Uterus (tissue), 4 donors: ENCODE data around the gene KCTD6. TPM values are rescaled to one million over a fixed set of nuclear protein-coding genes. Genes with fewer than 3 reads are reported as not detected.
A peak's percentile ranks its signal among the peaks of the same experiment; 100 is the strongest.

ENCODE experiments used
- DNase-seq, 2 donors: peaks; one replicate each; pipeline ENCODE4 v3.0.0-alpha.2; 2019 to 2020
- H3K27ac ChIP-seq, 2 donors: fragments of 200-600 bp; sonication (generic); 1 replicate in 1 of 2; 2 replicates in 1 of 2; pipeline ENCODE4 v1.5.1; 2016 to 2018
- H3K27me3 ChIP-seq, 2 donors: fragments of 200-600 bp; sonication (generic); one replicate each; pipeline ENCODE4 v1.5.1; 2018 to 2019; ENCODE audit warnings: control low read depth in 1 of 2
- H3K36me3 ChIP-seq, 2 donors: fragments of 200-600 bp; sonication (generic); one replicate each; pipeline ENCODE4 v1.5.1; 2019; ENCODE audit warnings: control low read depth in 1 of 2
- H3K4me1 ChIP-seq, 2 donors: fragments of 200-600 bp; sonication (generic); one replicate each; pipeline ENCODE4 v1.5.1; 2018 to 2019; ENCODE audit warnings: control low read depth in 1 of 2
- H3K4me3 ChIP-seq, 2 donors: fragments of 200-600 bp; sonication (generic); 1 replicate in 1 of 2; 2 replicates in 1 of 2; pipeline ENCODE4 v1.5.1; 2018 to 2019; ENCODE audit warnings: mild to moderate bottlenecking in 1 of 2
- H3K9me3 ChIP-seq, 2 donors: fragments of 200-600 bp; sonication (generic); one replicate each; pipeline ENCODE4 v1.5.1; 2019; ENCODE audit warnings: control low read depth in 1 of 2
- POLR2A ChIP-seq, 2 donors: fragments of 450-650 bp; IDR thresholded peaks; one replicate each; pipeline ENCODE4 v1.6.1; 2016; ENCODE audit warnings: antibody characterized with exemption in 2 of 2, mild to moderate bottlenecking in 1 of 2, moderate library complexity in 1 of 2
- intact Hi-C: fragments of 100-400 bp; cut with DNase I; formaldehyde crosslinking; loops from one replicate; pipeline ENCODE4 v1.15.1; 2023; ENCODE audit warnings: low total_unique reads
- total RNA-seq, 4 donors: library from RNA; depleted of rRNA in 3 of 4; stranded (reverse); fragments of >200 nt in 3 of 4; gene quantifications; one replicate each; pipeline versions ENCODE4 v1.1.0 to v1.2.4, GENCODE V29; 2014 to 2023
- TF ChIP-seq, protein P1 (sequence below), 4 experiments: fragments of 200-600 bp in 2 of 4; fragments of 450-650 bp in 2 of 4; sonication (generic) in 2 of 4; IDR thresholded peaks; one replicate each; pipeline ENCODE4 v1.5.1; 2016 to 2019; ENCODE audit warnings: antibody characterized with exemption in 4 of 4, mild to moderate bottlenecking in 2 of 4, moderate library complexity in 1 of 4
- donor health status: DM: yes; HTN: yes; CAD: no.

The KCTD6 gene
- total RNA-seq, 4 donors from 2014 or later = 21.0 to 27.4 (median 24.3) TPM

GRCh38 chr3:58492494-58492905 is 604 bp downstream of the KCTD6 start:
- TF ChIP-seq POLR2A (IDR thresholded peaks at IDR 0.05) = no peak
- TF ChIP-seq, protein P1, sequence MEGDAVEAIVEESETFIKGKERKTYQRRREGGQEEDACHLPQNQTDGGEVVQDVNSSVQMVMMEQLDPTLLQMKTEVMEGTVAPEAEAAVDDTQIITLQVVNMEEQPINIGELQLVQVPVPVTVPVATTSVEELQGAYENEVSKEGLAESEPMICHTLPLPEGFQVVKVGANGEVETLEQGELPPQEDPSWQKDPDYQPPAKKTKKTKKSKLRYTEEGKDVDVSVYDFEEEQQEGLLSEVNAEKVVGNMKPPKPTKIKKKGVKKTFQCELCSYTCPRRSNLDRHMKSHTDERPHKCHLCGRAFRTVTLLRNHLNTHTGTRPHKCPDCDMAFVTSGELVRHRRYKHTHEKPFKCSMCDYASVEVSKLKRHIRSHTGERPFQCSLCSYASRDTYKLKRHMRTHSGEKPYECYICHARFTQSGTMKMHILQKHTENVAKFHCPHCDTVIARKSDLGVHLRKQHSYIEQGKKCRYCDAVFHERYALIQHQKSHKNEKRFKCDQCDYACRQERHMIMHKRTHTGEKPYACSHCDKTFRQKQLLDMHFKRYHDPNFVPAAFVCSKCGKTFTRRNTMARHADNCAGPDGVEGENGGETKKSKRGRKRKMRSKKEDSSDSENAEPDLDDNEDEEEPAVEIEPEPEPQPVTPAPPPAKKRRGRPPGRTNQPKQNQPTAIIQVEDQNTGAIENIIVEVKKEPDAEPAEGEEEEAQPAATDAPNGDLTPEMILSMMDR (IDR thresholded peaks at IDR 0.05) = no peak
- intact Hi-C loops = loop anchor here (5.0 kb wide), 1 partner anchor 160 kb away; the partner anchor contains the start of gene PXK
- H3K9me3 ChIP-seq = no peaks in the 10 kb centered on the region
- H3K27me3 ChIP-seq = no peaks in the 10 kb centered on the region
- no peaks in the 10 kb centered on the region for H3K36me3 ChIP-seq
- no peak for DNase-seq
- H3K4me3 ChIP-seq = peak overlapping the region; percentile 68 to 90
- peak overlapping the region; percentile 90 for H3K27ac ChIP-seq
- peaks cover 14 to 16% of the 10 kb centered on the region in 2 donors for H3K4me1 ChIP-seq

GRCh38 chr3:58494107-58494506 is 2.2 kb downstream of the KCTD6 start:
- TF ChIP-seq POLR2A (IDR thresholded peaks at IDR 0.05) = no peak
- TF ChIP-seq, protein P1 (IDR thresholded peaks at IDR 0.05) = no peak
- H3K4me1 ChIP-seq = peaks cover 14 to 15% of the 10 kb centered on the region in 2 donors
- H3K36me3 ChIP-seq = no peaks in the 10 kb centered on the region
- DNase-seq = no peak
- no peaks in the 10 kb centered on the region for H3K27me3 ChIP-seq
- H3K4me3 ChIP-seq = no peak overlapping the region
- H3K27ac ChIP-seq = no peak overlapping the region
- intact Hi-C loops = loop anchor here (5.0 kb wide), 1 partner anchor 162 kb away; the partner anchor contains the start of gene PXK
- no peaks in the 10 kb centered on the region for H3K9me3 ChIP-seq

- no peaks in the 10 kb centered on the region for H3K9me3 ChIP-seq
- DNase-seq = no peak
- intact Hi-C loops = no loop called here
- H3K27ac ChIP-seq = no peak overlapping the region
- TF ChIP-seq, protein P1 (IDR thresholded peaks at IDR 0.05) = no peak
- TF ChIP-seq POLR2A (IDR thresholded peaks at IDR 0.05) = no peak
- H3K4me3 ChIP-seq = no peak overlapping the region
- no peaks in the 10 kb centered on the region for H3K36me3 ChIP-seq
- H3K27me3 ChIP-seq = no peaks in the 10 kb centered on the region
- peaks cover 14 to 15% of the 10 kb centered on the region in 2 donors for H3K4me1 ChIP-seq
Measured at GRCh38 chr3:58495101-58495500, 3.2 kb downstream of the KCTD6 start.

GRCh38 chr3:58496206-58496857 is 4.4 kb downstream of the KCTD6 start:
- Histone ChIP-seq H3K4me1 (peaks cover 11 to 14% of the 10 kb centered on the region in 2 donors), H3K36me3 (no peaks in the 10 kb centered on the region), H3K27ac (no peak overlapping the region), H3K27me3 (no peaks in the 10 kb centered on the region), H3K9me3 (no peaks in the 10 kb centered on the region), H3K4me3 (no peak overlapping the region)
- DNase-seq = no peak
- intact Hi-C loops = no loop called here
- TF ChIP-seq, protein P1 (IDR thresholded peaks at IDR 0.05) = no peak
- TF ChIP-seq POLR2A (IDR thresholded peaks at IDR 0.05) = no peak

- H3K36me3 ChIP-seq = no peaks in the 10 kb centered on the region
- intact Hi-C loops = no loop called here
- H3K9me3 ChIP-seq = no peaks in the 10 kb centered on the region
- no peak overlapping the region for H3K4me3 ChIP-seq
- DNase-seq = no peak
- no peaks in the 10 kb centered on the region for H3K27me3 ChIP-seq
- no peak for TF ChIP-seq POLR2A (IDR thresholded peaks at IDR 0.05)
- TF ChIP-seq, protein P1 (IDR thresholded peaks at IDR 0.05) = no peak
- H3K27ac ChIP-seq = no peak overlapping the region
- peaks cover 11 to 14% of the 10 kb centered on the region in 2 donors for H3K4me1 ChIP-seq
Measured at GRCh38 chr3:58497097-58497496, 5.2 kb downstream of the KCTD6 start.
